GM10248 (cell line): ENCODE results near the gene PROB1.

Experiments
- CTCF ChIA-PET: fragments of 300-600 bp; sonication (Branson Sonifier 250); formaldehyde crosslinking; extraction: SDS; loops from one replicate; lab custom pipeline; 2021; ENCODE audit warnings: antibody characterized with exemption; lab: Yijun Ruan, JAX
- POLR2A ChIA-PET: fragments of 350-650 bp; sonication (Branson Sonifier 250); formaldehyde crosslinking; extraction: SDS; loops from one replicate; lab custom pipeline; 2020; ENCODE audit warnings: antibody characterized with exemption; lab: Yijun Ruan, JAX
- DNase-seq: peaks from one replicate; pipeline ENCODE4 v3.0.0; 2012; ENCODE audit errors: extremely low spot score
- CTCF ChIP-seq: IDR thresholded peaks from 2 replicates; pipeline ENCODE4 v1.5.1; 2012; ENCODE audit warnings: mild to moderate bottlenecking, low read depth; ENCODE audit errors: extremely low read depth, missing control alignments, control extremely low read depth

Gene PROB1

GRCh38 chr5:139419226-139420192 lies 24.6 kb upstream of the PROB1 start:
- CTCF ChIA-PET, result interaction anchor here (1.0 to 18.1 kb wide), 15 partner anchors 8 to 347 kb away, joined by 3 to 504 read pairs (median 6); partner anchors contain the start of genes DNAJC18 and SPATA24
- POLR2A ChIA-PET, result no interaction called here
- TF ChIP-seq CTCF, result no peak
- DNase-seq, result no peak

- TF ChIP-seq CTCF, result no peak
- no peak for DNase-seq
- CTCF ChIA-PET, result interaction anchor here (1.0 to 18.1 kb wide), 6 partner anchors 9 to 98 kb away, joined by 3 to 504 read pairs (median 8); partner anchors contain the start of gene SPATA24
- POLR2A ChIA-PET, result no interaction called here
Observed at GRCh38 chr5:139418793-139419192, 23.9 kb upstream of the PROB1 start.

GRCh38 chr5:139417214-139417613 lies 22.3 kb upstream of the PROB1 start:
- no peak for DNase-seq
- no peak for TF ChIP-seq CTCF
- ChIA-PET CTCF (interaction anchor here (0.9 to 18.1 kb wide), 4 partner anchors 8 to 100 kb away, joined by 3 to 504 read pairs (median 8); partner anchors contain the start of gene SPATA24), POLR2A (no interaction called here)

- POLR2A ChIA-PET, result no interaction called here
- no peak for TF ChIP-seq CTCF
- DNase-seq, result no peak
- CTCF ChIA-PET, result interaction anchor here (1.3 to 18.1 kb wide), 3 partner anchors 14 to 101 kb away, joined by 3 to 504 read pairs (median 14); partner anchors contain the start of gene SPATA24
Observed at GRCh38 chr5:139416651-139417050, 21.7 kb upstream of the PROB1 start.

GRCh38 chr5:139415869-139416268 lies 21.0 kb upstream of the PROB1 start:
- no peak for DNase-seq
- CTCF ChIA-PET, result interaction anchor here (0.8 to 18.1 kb wide), 5 partner anchors 8 to 145 kb away, joined by 3 to 504 read pairs (median 6); partner anchors contain the start of genes SPATA24 and UBE2D2
- POLR2A ChIA-PET, result no interaction called here
- no peak for TF ChIP-seq CTCF

- no peak for DNase-seq
- no peak for TF ChIP-seq CTCF
- CTCF ChIA-PET, result interaction anchor here (0.8 to 18.1 kb wide), 5 partner anchors 9 to 146 kb away, joined by 3 to 504 read pairs (median 6); partner anchors contain the start of genes SPATA24 and UBE2D2
- POLR2A ChIA-PET, result no interaction called here
Observed at GRCh38 chr5:139415221-139415861, 20.4 kb upstream of the PROB1 start.
